ENCODE data around the gene PHACTR1. TPM values are rescaled to one million over a fixed set of nuclear protein-coding genes. Genes with fewer than 3 reads are reported as not detected.

PHACTR1 gene
- total RNA-seq, 1 donor from 2014 or later, result 72.8 TPM

- no peak overlapping the region for H3K27ac ChIP-seq
- no peaks in the 10 kb centered on the region for H3K9me3 ChIP-seq
- TF ChIP-seq, protein P1, sequence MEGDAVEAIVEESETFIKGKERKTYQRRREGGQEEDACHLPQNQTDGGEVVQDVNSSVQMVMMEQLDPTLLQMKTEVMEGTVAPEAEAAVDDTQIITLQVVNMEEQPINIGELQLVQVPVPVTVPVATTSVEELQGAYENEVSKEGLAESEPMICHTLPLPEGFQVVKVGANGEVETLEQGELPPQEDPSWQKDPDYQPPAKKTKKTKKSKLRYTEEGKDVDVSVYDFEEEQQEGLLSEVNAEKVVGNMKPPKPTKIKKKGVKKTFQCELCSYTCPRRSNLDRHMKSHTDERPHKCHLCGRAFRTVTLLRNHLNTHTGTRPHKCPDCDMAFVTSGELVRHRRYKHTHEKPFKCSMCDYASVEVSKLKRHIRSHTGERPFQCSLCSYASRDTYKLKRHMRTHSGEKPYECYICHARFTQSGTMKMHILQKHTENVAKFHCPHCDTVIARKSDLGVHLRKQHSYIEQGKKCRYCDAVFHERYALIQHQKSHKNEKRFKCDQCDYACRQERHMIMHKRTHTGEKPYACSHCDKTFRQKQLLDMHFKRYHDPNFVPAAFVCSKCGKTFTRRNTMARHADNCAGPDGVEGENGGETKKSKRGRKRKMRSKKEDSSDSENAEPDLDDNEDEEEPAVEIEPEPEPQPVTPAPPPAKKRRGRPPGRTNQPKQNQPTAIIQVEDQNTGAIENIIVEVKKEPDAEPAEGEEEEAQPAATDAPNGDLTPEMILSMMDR (IDR thresholded peaks at IDR 0.05), result no peak
- no peak for DNase-seq
- no peak for ATAC-seq
- intact Hi-C loops (cut with DNase I), result no loop called here
- H3K4me3 ChIP-seq, result no peak overlapping the region
- no peaks in the 10 kb centered on the region for H3K4me1 ChIP-seq
- H3K36me3 ChIP-seq, result peaks cover 15% of the 10 kb centered on the region
- H3K27me3 ChIP-seq, result no peaks in the 10 kb centered on the region
Observed at GRCh38 chr6:13233106-13233505, 516.5 kb downstream of the PHACTR1 start.

GRCh38 chr6:13234130-13234529 is 517.6 kb downstream of the PHACTR1 start:
- no peak for ATAC-seq
- TF ChIP-seq, protein P1 (IDR thresholded peaks at IDR 0.05), result no peak

DNA sequence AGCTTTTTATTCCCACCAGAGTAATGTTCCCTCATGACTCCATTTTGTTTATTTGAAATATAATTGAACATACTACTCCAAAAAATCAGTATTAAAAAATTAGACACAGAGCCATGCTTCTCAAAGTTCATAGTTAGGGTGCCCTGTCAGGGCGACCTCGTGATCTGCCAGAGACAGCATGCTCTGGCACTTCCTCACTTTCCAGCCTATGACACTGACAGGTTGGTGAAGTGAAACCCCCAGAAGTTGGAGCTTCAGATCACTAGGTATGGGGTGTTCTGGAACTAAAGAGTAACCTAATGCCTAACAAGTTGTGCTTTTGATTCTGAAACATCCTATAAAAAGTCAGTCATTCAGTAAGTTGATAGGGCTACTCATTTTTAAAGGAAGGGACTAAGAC is 518.8 kb downstream of the PHACTR1 start:
- intact Hi-C loops (cut with DNase I), result no loop called here
- no peak overlapping the region for H3K27ac ChIP-seq
- H3K9me3 ChIP-seq, result no peaks in the 10 kb centered on the region
- no peak overlapping the region for H3K4me3 ChIP-seq
- H3K36me3 ChIP-seq, result peaks cover 15% of the 10 kb centered on the region
- TF ChIP-seq, protein P1 (IDR thresholded peaks at IDR 0.05), result no peak
- no peaks in the 10 kb centered on the region for H3K27me3 ChIP-seq
- no peaks in the 10 kb centered on the region for H3K4me1 ChIP-seq
- DNase-seq, result no peak
- no peak for ATAC-seq

More at GRCh38 chr6:13234130-13234529, 517.6 kb downstream of the PHACTR1 start:
- no peaks in the 10 kb centered on the region for H3K9me3 ChIP-seq
- DNase-seq, result no peak
- intact Hi-C loops (cut with DNase I), result no loop called here
- H3K4me1 ChIP-seq, result no peaks in the 10 kb centered on the region
- no peaks in the 10 kb centered on the region for H3K27me3 ChIP-seq
- no peak overlapping the region for H3K4me3 ChIP-seq
- H3K27ac ChIP-seq, result no peak overlapping the region
- peaks cover 15% of the 10 kb centered on the region for H3K36me3 ChIP-seq

DNA sequence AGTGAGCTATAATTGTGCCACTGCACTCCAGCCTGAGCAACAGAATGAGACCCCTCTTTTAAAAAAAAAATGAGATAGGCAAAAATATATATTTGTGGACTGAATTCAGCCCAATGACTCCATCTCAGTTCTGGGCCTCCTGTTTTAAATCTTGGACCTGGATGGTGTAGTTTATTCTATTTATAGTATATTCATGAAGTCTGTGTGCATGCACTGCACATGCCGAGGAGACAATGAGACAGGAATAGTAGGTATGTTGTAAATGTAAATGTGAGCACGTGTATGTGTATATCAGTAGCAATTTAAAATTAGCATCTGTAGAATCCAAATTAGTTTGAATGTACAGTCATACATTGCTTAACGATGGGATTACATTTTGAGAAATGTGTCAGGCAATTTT is 520.8 kb downstream of the PHACTR1 start:
- ATAC-seq, result no peak
- TF ChIP-seq, protein P1 (IDR thresholded peaks at IDR 0.05), result no peak

GRCh38 chr6:13238017-13238416 is 521.5 kb downstream of the PHACTR1 start:
- TF ChIP-seq, protein P1 (IDR thresholded peaks at IDR 0.05), result no peak

More for the DNA sequence above, 520.8 kb downstream of the PHACTR1 start:
- no peak overlapping the region for H3K27ac ChIP-seq
- no peaks in the 10 kb centered on the region for H3K27me3 ChIP-seq
- H3K36me3 ChIP-seq, result peaks cover 8% of the 10 kb centered on the region
- intact Hi-C loops (cut with DNase I), result no loop called here
- DNase-seq, result no peak
- no peak overlapping the region for H3K4me3 ChIP-seq
- H3K4me1 ChIP-seq, result no peaks in the 10 kb centered on the region
- H3K9me3 ChIP-seq, result no peaks in the 10 kb centered on the region

GRCh38 chr6:13238640-13239216 is 522.2 kb downstream of the PHACTR1 start:
- no peaks in the 10 kb centered on the region for H3K9me3 ChIP-seq
- DNase-seq (no peak), ATAC-seq (no peak)
- H3K4me3 ChIP-seq, result no peak overlapping the region
- H3K27me3 ChIP-seq, result no peaks in the 10 kb centered on the region
- TF ChIP-seq, protein P1 (IDR thresholded peaks at IDR 0.05), result no peak
- peaks cover 5% of the 10 kb centered on the region for H3K36me3 ChIP-seq
- intact Hi-C loops (cut with DNase I), result no loop called here
- H3K27ac ChIP-seq, result no peak overlapping the region
- no peaks in the 10 kb centered on the region for H3K4me1 ChIP-seq

More at GRCh38 chr6:13238017-13238416, 521.5 kb downstream of the PHACTR1 start:
- Histone ChIP-seq H3K4me3 (no peak overlapping the region), H3K4me1 (no peaks in the 10 kb centered on the region), H3K9me3 (no peaks in the 10 kb centered on the region), H3K27ac (no peak overlapping the region), H3K27me3 (no peaks in the 10 kb centered on the region), H3K36me3 (peaks cover 7% of the 10 kb centered on the region)
- DNase-seq (no peak), ATAC-seq (no peak)
- intact Hi-C loops (cut with DNase I), result no loop called here

Data from upper lobe of right lung (tissue), 1 donor.